GM18520 (cell line): ENCODE data around the gene TYW1.
"Not testable (repeated sequence)": the region's sequence is repeated elsewhere in the genome, so short reads cannot be mapped to it uniquely, and the experiment has no call there.

Experiments used
- ATAC-seq: cut with Tn5 transposase; IDR thresholded peaks from one replicate; pipeline ENCODE4 v1.9.1; 2021; ENCODE audit not compliant: unreplicated experiment

The TYW1 gene

DNA sequence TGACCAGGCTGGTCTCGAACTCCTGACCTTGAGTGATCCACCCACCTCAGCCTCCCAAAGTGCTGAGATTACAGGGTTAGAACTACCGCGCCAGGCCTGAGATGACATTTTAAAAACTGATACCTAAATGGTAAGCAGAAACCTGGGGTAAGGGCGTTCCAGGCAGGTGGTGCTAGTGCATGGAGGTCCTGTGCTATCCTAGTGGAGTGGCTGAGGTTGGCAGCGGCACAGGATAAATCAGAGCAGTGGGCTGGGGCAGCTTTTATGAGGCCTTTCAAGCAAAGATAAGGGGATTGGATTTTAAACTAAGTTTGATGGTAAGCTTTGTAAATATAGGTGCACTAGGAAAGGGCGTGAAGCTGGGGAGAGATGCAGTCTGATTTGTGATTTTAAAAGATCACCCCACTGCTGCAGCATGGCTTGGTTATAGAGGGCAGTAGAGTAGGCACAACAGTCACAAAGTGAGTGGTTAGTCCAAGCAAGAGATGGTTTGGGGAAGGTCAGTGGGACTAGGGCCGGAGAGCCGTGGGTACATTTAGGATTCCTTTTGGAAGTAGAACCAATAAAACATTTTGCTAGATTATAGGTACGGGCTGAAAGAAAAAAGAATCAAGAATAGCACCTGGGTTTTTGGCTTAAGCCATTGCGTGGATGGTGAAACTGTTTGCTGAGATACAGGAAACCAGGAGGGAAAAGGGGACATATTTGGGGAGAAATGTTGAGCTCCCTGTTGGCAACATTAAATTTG lies 188.5 kb downstream of the TYW1 start:
- ATAC-seq, result peak; percentile 3

DNA sequence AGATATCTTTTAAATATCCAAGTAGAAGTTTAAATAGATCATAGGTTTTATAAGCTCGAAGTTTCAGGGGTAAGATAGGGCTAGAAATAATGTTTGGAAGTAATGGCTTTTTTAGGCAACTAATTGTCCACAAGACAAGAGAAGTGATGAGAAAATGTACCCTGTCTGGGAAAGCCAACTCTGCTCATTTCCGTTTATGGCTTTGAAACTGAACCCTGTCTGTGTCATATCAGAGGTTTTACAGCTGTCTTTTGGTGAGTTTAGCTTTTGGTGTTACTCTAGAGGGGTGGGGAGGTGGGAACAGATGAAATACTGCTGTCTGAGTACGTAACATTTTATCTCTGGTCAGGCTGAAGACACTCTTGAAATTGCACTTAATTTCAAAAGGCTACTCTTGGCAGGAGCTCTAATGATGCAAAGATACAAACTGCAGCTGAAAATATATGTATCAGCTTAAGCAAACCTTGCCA lies 189.1 kb downstream of the TYW1 start:
- ATAC-seq, result peak; percentile 81

DNA sequence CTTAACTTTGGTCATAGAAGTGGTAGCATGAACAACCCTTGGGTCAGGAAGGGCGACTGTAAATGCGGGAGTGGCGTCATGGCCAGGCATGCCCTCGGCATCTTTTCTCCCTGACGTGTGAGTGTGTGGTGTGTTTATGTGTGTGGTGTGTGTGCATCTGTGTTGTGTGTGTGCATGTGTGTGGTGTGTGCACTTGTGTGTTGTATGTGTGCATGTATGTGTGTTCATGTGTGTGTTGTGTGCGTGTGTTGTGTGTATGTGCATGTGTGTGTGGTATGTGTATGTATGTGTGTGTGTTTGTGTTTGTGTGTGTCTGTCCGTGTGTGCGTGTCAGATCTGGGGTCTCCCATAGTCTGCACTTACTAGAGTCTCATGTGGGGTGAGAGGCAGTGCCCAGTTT lies 192.5 kb downstream of the TYW1 start:
- not testable (repeated sequence) for ATAC-seq

DNA sequence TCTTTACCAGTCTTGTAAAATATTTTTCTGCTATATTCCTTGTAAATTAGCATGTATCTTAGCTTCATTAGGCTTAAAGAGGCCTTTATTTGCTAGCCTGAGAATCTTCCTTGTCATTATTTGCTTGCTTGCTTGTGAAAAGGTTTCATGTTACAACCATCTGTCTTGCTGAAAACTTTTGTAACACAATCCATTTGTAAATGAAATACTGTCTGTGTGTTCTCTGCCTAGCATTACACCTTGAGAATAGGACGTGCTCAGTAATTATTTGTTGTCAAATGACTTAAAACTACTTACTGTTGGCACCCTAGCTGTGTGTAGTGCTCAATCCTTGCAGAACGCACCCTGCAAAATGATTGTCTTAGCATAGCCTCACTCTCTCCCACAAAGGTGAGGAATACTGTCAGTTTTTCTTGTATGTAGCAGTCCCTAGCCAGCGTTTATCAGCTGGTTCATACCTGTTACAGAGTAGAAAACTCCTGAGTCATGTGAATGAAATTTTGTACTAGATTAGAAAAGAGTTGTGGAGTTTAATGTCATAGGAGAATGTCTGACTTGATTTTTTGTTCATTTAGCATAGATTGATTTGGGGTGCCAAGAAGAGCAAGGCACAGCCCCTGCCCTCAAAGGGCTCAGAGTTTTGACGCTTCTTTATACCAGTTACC lies 193.3 kb downstream of the TYW1 start:
- ATAC-seq, result not testable (repeated sequence)

DNA sequence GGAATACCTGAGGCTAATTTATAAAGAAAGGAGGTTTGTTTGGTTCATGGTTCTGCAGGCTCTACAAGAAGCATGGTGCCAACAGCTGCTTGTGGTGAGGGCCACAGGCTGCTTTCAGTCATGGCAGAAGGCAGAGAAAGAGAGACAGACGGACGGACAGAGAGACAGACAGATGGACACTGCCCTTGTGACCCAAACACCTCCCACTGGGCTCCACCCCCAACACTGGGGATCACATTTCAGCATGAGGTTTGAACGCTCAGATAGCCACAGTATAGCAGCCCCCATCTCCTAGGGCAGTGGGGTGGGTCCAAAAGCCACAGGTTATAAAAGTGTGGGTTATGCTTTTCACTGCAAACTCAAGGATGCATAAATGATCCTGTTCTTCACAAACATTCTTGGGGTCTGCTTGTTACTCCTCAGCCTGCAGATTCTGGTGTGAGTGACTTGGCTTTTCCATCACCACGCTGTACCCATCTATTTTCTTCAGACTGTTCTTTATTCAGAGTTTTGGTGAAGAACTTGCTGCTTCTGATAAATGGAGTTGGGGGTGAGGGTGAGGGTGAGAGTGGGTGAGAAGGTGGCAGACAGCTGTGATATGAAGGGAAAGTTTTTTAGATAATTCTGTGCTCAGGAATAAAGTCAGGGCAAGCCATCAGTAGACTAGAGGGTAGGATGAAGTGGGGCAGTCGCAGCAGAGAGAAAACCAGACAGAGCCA lies 194.5 kb downstream of the TYW1 start:
- ATAC-seq, result not testable (repeated sequence)

DNA sequence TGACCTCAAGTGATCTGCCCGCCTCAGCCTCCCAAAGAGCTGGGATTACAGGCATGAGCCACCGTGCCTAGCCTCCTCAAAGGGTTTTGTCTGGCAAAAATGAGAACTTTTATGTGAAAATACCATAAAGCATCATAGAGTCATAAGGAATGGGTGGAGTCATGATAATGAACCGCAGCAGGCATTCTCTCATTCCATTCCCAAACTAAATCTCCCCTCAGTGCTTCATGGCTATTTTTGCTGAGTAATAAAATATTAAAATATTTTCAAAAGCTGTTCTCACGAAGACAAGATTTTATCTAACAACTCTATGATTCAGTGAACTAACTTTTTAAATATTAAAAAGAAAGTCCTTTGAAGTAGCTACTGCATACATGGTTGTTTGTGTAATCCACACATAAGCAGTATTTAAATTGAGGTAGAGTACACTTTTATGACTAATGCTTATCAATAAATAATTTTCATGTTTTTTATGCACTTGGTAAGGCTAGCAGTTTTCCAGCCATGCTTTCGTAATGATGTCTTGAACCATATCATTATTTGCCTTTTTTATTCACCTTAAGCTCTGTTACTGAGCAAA lies 195.6 kb downstream of the TYW1 start:
- ATAC-seq, result not testable (repeated sequence)

GRCh38 chr7:67192889-67193613 lies 196.4 kb downstream of the TYW1 start:
- ATAC-seq, result not testable (repeated sequence)

GRCh38 chr7:67196176-67196575 lies 199.5 kb downstream of the TYW1 start:
- ATAC-seq, result not testable (repeated sequence)

DNA sequence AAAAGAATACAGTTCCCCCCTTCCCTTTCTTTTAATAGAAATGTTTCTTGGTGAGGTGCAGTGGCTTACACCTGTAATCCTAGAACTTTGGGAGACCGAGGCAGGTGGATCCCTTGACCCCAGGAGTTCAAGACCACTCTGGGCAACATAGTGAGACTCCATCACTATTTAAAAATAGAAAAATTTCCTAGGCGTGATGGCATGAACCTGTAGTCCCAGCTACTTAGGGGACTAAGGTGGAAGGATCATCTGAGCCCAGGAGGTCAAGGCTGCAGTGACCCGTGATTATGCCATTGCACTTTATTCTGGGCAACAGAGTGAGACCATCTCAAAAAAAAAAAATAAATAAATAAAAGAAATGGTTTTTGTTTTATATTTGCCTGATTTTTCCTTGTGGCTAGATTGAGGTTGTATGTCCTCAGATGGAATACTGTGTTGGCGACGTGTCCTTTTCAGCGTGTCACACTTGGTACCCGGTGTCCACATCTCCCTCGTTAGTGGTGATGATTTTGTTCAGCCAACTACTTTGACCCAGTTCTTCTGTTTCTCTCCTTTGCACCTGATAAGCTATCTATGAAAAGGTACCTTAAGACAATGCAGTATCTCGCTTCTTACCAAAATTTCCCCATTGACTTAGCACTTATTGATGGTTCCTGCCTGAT lies 202.4 kb downstream of the TYW1 start:
- not testable (repeated sequence) for ATAC-seq

- not testable (repeated sequence) for ATAC-seq
Observed at GRCh38 chr7:67205772-67206171, 209.1 kb downstream of the TYW1 start.

DNA sequence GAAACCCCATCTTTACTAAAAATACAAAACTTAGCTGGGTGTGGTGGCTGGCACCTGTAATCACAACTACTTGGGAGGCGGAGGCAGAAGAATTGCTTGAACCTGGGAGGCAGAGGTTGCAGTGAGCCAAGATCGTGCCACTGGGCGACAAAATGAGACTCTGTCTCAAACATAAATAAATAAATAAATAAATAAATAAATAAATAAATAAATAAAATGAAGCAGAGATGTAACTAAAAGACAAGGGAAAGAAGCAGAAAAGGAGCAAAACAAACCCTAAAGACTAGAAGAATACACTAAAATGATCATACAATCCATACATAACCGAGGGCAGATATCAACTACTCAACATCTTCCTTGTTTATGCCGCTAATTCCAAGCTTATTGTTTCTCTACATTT lies 209.8 kb downstream of the TYW1 start:
- ATAC-seq, result no peak

GRCh38 chr7:67208656-67209055 lies 212.0 kb downstream of the TYW1 start:
- ATAC-seq, result not testable (repeated sequence)

GRCh38 chr7:67209256-67209655 lies 212.6 kb downstream of the TYW1 start:
- ATAC-seq, result no peak

- no peak for ATAC-seq
Observed at GRCh38 chr7:67210567-67210966, 213.9 kb downstream of the TYW1 start.

- not testable (repeated sequence) for ATAC-seq
Observed at GRCh38 chr7:67211650-67212330, 215.2 kb downstream of the TYW1 start.

GRCh38 chr7:67213038-67213437 lies 216.4 kb downstream of the TYW1 start:
- not testable (repeated sequence) for ATAC-seq

GRCh38 chr7:67223551-67223950 lies 226.9 kb downstream of the TYW1 start:
- not testable (repeated sequence) for ATAC-seq

- not testable (repeated sequence) for ATAC-seq
Observed at GRCh38 chr7:67226340-67226907, 229.8 kb downstream of the TYW1 start.

DNA sequence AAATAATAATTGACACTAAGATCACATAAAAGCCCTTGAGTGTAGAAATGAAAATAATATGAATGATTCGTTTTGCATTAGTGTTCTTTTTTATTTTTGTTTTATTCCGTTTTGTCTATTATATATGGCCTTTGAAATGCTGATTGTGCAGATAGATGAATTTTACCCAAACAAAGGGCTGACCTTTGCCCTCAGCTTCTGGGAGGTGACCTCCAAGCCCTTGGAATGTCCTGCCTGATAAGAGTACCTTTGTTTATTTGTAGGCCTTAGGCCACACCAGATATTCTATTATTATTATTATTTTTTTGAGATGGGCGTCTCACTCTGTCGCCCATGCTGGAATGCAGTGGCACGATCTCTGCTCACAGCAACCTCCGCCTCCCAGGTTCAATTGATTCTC lies 230.3 kb downstream of the TYW1 start:
- ATAC-seq, result not testable (repeated sequence)
